Measurements from ENCODE around the gene MAST2.
"Not testable (repeated sequence)": the region's sequence is repeated elsewhere in the genome, so short reads cannot be mapped to it uniquely, and the experiment has no call there.

Gene MAST2

DNA sequence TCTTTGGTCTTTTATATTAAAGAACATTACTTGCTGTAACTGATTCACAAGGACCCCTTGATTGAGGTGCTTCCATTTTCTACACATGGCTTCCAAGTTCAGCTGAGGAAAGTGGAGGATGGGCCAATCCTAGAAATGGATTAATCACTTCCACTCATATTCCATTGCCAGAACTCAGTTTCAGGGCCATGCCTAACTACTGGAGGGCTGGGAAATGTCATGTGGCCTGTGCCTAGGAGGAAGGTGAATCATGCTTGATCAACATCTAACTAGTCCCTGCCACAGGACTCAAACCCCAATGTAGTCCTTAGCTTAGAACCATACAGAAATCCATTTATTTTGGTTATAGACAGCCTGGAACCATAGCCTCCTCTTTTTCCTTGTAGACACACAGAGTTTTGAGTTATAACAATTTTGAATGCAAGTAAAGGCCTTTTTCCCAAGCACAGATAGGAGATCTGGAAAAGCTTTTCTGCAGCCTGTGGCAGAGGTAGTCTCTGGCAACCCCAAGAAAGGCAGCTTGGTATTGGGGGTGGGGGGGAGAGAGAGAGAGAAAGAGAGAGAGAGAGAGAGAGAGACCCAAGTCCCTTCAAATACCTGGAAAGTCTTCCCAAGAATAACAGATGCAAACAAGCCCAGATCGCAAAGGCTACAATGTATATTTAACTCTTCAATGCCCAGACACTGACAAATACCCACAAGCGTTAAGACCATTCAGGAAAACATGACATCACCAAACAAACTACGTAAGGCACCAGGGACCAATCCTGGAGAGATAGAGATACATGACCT, 12.5 kb downstream of the MAST2 start:
- no peak for FAIRE-seq

DNA sequence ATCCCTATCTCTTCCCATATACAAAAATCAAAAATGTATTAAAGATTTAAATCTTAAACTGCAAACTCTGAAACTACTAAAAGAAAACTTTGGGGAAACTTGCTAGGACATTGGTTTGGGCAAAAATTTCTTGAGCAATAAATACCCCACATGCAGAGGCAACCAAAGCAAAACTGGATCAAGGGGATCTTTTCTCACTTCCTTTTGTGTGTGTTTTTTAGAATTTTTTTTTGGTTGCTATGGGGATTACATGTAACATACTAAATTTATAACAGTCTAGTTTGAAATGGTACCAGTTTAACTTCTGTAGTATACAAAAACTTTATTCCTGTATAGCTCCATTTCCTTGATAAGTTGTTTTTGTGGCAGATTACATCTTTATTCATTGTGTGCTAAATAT, 16.8 kb downstream of the MAST2 start:
- FAIRE-seq = no peak

DNA sequence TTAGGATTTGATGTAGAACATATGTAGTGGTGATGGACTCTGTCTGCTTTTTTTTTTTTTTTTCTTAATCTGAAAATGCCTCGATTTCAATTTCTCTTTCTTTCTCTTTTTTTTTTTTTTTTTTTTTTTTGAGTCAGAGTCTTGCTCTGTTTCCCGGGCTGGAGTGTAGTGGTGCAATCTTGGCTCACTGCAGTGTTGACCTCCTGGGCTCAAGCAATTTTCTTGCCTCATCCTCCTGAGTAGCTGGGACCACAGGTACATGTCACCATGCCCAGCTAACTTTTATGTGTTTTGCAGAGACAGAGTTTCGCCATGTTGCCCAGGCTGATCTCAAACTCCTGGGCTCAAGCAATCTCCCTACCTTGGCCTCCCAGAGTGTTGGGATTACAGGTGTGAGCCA, 17.4 kb downstream of the MAST2 start:
- no peak for FAIRE-seq

DNA sequence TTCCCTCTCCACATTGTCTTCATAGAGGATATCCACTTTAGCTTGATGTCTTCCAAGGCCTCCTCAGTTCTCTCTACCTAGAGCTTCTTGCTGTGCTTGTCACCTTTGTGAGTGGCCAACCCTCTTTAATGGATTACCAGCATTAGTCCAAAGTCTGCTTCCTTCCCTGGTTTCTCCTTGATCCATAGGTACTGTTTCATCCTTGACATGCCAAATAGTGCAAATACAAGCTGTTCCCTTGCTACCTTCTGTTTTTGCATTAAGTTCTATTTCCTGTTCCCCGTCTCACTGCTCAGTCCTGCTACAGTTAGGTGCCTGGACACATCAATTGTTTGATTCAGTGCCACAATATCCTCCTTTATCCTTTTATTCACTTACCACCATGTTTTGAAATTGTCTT, 19.2 kb downstream of the MAST2 start:
- no peak for FAIRE-seq

DNA sequence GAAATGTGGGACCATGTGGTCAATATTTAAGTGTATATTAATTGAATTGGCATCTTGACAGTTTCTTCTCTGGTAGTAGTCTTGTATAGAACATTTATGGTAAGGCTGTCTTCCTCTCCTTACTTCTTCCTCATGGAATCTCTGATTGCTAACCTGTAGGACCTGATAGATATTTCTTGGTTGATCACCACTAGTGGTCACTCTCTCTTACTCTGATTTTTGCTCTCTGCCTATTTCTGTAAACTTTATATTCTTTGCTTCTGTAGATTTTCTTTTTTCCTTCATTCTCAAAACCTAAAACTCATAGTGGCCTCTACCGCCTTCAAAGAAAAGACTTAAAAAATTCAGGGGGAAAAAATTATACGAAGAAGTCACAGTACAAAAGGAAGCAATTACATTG, 21.2 kb downstream of the MAST2 start:
- no peak for FAIRE-seq

DNA sequence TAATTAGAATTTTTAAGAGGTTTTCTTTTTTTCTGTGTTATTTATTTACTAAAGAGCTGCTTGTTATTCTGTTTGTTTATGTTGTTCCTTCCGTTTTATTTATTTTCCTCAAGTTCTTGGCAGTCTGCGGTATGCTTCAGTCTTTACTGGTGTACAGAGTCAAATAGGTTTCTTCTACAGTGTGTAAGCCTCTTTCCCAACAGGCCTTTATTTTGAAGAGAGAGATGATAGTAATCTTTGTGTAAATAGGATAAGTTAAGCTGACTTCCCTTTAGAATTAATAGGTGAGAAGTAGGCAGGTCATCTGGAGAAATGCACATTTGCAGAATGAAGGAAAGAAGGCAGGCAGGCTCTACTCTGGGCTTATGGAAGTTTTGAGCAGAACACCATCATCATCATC, 23.8 kb downstream of the MAST2 start:
- no peak for FAIRE-seq

DNA sequence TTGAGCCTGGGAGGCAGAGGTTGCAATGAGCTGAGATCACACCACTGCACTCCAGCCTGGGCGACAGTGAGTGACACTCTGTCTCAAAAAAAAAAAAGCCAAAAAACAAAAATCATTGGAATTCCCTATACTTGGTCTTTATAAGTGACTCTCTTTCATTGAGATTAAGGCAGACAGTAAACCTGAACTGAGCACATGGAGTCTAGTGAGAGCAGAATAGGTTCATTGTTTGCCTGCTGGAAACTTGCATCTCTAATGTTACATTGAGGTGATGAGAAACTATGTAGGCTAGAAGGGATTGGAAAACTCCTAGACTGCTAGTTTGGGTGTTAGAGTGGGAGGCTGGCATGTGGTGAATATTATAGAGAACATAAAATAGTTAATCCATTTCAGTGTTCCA, 25.4 kb downstream of the MAST2 start:
- FAIRE-seq = no peak

DNA sequence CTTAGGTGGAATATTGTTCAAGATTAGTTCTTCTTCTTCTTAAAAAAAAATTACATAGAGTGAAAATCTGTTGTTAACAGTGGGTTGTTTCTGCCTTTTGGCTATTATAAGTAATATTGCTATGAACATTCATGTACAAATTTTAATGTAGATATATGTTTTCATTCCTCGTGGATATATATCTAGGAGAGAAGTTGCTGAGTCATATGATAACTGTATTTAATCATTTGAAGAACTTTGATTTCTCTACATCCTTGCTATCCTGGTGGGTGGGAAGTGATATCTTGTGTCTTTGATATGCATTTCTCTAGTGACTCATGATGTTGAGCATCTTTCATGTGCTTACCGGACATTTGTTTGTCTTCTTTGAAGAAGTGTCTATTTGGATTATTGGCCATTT, 29.9 kb downstream of the MAST2 start:
- FAIRE-seq = no peak

DNA sequence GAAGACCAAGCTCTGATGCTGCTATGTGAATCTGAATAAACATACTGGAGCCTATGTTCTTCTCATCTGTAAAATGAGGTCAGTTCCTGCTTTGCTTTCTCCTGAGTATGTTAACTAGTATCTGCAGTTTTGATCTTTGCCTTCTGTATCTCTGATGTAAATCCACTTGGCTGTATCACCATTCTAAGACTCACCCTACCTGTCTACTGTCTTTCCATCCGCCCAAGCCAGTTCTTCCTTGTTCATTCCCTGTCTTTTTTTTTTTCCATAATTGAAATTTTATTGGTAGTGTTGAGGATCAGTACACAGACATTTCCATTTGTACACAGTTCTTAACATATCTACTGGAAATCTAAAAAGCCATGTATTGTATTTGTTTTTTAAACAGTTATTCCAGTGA, 31.3 kb downstream of the MAST2 start:
- FAIRE-seq = no peak

DNA sequence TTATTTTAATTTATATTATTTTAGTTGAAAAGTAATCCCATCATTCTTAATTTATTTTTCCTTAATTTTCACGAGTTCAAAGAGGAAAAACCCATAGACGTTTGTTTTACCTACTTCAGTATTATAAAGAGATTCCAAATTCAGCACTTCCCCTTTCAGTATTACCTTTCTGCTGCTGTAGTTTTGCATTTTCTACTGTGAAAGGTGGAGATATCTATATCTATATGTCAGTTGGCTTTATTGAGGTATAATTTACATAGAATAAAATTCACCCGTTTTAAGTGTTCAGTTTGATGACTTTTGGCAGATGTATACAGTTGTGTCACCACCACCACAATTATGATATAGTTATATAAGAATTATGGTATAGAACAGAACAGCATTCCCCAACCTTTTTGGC, 33.0 kb downstream of the MAST2 start:
- FAIRE-seq = no peak

DNA sequence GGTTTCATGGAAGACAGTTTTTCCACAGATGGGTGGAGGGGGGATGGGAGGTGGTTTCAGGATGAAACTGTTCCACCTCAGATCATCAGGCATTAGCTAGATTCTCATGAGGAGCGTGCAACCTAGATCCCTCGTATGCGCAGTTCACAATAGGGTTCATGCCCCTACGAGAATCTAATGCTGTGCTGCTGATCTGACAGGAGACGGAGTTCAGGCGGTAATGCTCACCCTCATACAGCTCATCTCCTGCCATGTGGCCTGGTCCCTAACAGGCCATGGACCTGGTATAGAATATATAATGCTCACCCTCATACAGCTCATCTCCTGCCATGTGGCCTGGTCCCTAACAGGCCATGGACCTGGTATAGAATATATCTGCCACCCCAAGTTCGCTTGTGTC, 33.4 kb downstream of the MAST2 start:
- FAIRE-seq = not testable (repeated sequence)

DNA sequence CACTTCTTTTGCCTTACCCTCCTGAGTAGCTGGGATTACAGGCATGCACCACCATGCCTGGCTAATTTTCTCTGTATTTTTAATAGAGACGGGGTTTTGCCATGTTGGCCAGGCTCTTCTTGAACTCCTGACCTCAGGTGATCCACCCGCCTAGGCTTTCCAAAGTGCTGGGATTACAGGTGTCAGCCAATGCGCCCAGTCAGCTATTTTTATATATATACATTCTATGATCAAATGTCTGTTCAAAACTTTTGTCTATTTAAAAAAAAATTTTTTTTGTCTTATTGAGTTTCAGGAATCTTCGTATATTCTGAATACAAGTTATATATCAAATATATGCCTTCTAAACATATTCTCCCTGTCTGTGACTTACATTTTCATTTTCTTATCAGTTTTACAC, 34.9 kb downstream of the MAST2 start:
- not testable (repeated sequence) for FAIRE-seq

DNA sequence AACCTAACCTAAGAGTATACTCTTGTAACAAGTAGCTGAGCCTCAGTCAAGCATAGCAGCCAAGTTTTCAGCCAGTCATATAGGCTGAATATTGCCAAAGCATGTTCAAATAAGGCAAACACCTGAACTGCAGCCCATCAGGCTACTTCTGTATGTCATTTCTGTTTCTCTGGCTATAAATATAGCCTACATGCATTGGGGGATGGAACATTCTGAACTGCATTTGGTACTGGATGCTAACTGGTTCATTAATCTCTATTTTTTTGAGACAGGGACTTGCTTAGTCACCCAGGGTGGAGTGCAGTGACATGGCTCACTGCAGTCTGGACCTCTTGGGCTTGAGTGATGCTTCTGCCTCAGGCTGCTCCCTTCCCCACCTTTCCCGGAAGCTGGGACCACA, 37.3 kb downstream of the MAST2 start:
- FAIRE-seq = no peak

DNA sequence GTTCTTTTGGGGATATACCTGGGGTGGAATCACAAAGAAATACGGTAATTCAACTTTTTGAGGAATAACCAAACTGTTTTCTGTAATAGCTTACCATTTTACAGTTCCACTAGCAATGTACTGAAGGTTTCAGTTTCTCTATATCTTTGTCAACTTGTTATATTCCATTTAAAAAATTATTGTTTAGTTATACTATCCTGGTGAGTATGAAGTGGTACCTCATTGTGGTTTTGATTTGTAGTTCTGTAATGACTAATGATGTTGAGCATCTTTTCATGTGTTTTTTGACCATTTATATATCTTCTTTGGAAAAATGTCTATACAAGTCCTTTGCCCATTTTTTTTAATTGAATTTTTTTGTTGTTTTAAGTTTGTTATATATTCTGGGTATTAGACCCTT, 39.4 kb downstream of the MAST2 start:
- peak; percentile 34 for FAIRE-seq

DNA sequence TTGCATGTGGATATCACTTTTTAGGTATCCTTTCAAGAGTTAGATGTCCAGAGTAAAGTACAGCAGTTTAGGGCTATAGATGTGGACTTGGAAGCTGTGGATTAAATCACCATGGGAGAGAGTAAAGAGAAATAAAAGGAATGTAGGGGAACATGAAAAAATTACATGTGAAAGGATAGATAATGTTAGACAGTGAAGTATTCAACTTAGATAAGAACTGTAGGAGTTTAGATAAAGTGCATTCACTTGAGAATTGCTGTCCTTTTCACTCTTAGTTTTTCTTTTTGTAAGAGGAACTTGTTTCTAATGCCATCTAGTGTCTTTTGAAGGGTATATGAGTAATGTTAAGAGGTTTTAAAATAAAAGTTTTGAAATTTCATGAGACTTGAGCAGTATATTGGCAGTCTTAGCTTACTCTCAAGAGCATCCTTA, 40.1 kb downstream of the MAST2 start:
- FAIRE-seq = peak; percentile 89

DNA sequence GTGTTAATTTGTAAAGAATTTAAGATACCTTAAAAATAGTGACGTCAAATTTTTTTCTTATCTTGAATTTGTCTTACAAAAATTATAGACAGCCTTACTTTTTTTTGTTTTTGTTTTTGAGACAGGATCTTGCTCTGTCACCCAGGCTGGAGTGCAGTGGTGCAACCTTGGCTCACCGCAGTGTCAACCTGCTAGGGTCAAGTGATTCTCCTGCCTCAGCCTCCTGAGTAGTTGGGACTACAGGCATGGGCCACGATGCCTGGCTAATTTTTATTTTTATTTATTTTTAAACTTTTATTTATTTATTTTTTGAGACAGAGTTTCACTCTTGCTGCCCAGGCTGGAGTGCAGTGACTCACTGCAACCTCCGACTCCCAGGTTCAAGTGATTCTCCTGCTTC, 40.6 kb downstream of the MAST2 start:
- FAIRE-seq = not testable (repeated sequence)

DNA sequence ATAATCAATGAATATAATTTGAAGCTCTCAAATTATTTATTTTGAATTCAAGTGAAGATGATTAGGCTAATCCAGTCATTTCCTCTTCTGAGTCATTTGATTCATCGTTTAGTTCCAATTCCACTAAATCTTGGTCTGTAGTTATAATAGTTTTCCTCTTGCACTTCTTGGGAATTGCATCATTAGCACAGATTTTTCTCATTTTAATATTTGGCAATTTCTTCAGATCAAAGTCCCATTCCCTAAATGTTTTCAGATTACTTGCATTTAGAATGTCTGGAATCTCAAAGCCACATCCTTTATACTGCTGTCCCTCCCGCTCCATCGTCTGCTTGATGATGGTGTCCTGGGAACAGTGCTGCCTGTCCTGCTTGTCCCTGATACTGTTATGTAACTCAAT, 43.5 kb downstream of the MAST2 start:
- no peak for FAIRE-seq

DNA sequence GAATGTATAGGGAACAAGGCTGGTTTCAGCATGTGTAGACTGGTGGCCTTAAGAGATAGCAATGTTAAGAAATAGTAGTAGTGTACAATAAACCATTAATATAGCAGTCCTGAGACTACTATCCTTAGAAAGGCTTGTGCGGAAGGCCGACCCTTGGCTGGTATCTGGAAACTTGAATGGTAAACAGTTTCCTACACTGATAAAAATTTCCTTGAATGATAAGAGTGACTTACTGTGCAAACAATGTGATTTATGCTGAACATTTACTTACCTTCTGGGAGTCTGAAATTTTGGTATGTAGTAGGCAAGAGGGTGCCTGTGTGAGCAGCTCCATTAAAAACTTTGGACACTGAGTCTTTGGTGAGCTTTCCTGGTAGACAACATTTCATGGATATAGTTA, 44.7 kb downstream of the MAST2 start:
- no peak for FAIRE-seq

DNA sequence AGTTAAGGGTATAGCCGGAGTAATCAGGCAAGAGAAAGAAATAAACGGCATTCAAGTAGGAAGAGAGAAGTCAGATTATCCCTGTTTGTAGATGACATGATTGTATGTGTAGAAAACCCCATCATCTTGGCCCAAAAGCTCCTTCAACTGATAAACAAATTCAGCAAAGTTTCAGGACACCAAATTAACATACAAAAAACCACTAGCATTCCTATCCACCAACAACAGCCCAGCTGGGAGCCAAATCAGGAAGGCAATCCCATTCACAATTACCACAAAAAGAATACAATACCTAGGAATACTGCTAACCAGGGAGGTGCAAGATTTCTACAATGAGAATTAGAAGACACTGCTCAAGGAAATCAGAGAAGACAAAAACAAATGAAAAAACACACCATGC, 45.3 kb downstream of the MAST2 start:
- FAIRE-seq = no peak

DNA sequence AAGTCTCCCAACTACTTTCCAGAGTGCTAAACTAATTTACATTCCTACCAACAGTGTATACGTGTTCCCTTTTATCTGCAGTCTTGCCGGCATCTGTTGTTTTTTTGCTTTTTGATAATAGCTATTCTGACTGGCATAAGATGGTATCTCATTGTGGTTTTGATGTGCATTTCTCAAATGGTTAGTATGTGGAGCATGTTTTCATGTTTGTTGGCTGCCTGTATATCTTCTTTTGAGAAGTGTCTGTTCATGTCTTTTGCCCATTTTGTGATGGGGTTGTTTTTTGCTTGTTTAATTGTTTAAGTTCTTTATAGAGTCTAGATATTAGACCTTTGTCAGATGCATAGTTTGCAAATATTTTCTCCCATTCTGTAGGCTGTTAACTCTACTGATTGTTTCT, 46.6 kb downstream of the MAST2 start:
- FAIRE-seq = no peak

DNA sequence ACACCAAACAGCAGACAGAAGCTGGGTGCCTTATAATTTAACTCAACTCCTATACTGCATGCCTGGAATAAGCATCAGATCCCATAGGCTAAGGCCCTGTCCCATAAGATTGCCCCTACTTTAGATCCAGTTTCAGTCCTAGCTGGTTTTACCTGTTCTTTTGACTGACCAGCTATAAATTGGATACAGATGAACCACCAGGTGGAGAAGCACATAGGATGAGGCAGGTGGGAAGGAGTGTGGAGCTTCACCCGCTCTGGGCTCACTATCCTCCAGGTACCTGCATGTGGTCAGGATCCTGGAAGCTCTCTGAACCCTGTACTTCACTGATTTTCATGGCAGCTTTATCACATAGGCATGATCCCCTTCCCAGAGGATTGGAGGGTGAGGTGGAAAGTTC, 51.3 kb downstream of the MAST2 start:
- FAIRE-seq = no peak

DNA sequence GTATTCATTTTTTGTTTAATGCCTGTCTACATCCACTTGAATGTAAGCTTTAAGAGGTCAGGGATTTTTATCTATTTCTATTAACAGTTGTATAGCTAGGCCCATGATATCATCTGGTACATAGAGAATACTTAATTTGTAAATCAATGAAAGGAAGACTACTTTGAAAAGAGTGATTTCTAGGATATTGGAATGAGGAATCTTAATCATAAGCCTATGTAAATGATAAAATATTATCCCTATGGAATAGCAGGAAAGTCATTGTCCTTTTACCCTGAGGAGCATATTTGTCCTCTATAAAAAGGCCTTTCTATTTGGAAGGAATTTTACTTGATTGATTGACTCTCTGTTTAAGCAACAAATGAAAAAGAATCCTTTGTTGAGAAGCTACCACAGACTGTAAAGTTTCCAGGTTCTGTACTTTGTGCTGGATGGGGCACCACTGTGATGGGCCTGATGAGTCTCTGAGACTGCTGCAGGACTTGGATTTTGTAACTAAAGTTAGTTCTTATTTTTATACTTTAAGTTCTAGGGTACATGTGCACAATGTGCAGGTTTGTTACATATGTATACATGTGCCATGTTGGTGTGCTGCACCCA, 53.8 kb downstream of the MAST2 start:
- no peak for FAIRE-seq

DNA sequence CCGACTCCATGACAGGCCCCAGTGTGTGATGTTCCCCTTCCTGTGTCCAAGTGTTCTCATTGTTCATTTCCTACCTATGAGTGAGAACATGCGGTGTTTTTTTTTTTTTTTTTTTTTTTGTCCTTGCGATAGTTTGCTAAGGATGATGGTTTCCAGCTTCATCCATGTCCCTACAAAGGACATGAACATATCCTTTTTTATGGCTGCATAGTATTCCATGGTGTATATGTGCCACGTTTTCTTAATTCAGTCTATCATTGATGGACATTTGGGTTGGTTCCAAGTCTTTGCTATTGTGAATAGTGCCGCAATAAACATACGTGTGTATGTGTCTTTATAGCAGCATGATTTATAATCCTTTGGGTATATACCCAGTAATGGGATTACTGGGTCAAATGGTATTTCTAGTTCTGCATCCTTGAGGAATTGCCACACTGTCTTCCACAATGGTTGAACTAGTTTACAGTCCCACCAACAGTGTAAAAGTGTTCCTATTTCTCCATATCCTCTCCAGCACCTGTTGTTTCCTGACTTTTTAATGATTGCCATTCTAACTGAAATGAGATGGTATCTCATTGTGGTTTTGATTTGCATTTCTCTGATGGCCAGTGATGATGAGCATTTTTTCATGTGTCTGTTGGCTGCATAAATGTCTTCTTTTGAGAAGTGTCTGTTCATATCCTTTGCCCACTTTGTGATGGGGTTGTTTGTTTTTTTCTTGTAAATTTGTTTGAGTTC, 54.5 kb downstream of the MAST2 start:
- not testable (repeated sequence) for FAIRE-seq

DNA sequence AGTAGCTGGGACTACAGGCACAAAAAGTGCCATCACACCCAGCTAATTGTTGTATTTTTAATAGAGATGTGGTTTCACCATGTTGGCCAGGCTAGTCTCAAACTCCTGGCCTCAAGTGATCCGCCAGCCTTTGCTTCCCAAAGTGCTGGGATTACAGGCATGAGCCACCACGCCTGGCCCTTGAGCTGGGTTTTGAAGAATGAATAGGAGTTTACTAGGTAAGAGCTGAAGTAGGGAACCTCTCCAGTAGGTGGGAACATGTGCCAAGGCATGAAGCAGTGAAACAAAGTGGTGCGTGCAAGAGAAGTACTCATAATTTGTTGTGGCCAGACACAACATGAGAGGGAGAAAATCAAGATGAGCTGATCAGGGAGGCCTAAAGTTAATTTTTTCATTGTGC, 55.8 kb downstream of the MAST2 start:
- no peak for FAIRE-seq

Data from TTC549 (cell line).